HG03280 (cell line): ENCODE data around the gene INPP5E.

Experiments
- ATAC-seq: cut with Tn5 transposase; IDR thresholded peaks from one replicate; pipeline ENCODE4 v1.9.1; 2021; ENCODE audit warnings: mild to moderate bottlenecking, moderate library complexity; ENCODE audit not compliant: unreplicated experiment

The INPP5E gene

GRCh38 chr9:136391737-136392537, 47.7 kb downstream of the INPP5E start:
- ATAC-seq: no peak

- no peak for ATAC-seq
Measured at GRCh38 chr9:136389396-136389795, 50.2 kb downstream of the INPP5E start.

- no peak for ATAC-seq
Measured at GRCh38 chr9:136387217-136387616, 52.4 kb downstream of the INPP5E start.

- no peak for ATAC-seq
Measured at GRCh38 chr9:136386018-136386417, 53.6 kb downstream of the INPP5E start.

GRCh38 chr9:136385015-136385414, 54.6 kb downstream of the INPP5E start:
- no peak for ATAC-seq

- ATAC-seq: no peak
Measured at GRCh38 chr9:136383436-136383835, 56.2 kb downstream of the INPP5E start.

- no peak for ATAC-seq
Measured at GRCh38 chr9:136381966-136382513, 57.6 kb downstream of the INPP5E start.

GRCh38 chr9:136381311-136381710, 58.3 kb downstream of the INPP5E start:
- ATAC-seq: no peak

GRCh38 chr9:136380381-136380780, 59.3 kb downstream of the INPP5E start:
- ATAC-seq: no peak

GRCh38 chr9:136379891-136380290, 59.8 kb downstream of the INPP5E start:
- no peak for ATAC-seq

GRCh38 chr9:136379401-136379800, 60.2 kb downstream of the INPP5E start:
- ATAC-seq: no peak

- no peak for ATAC-seq
Measured at GRCh38 chr9:136379003-136379287, 60.7 kb downstream of the INPP5E start.
